IMR-90 (cell line): ENCODE results near the gene PACS1.

Experiments used
- CEBPB ChIP-seq: IDR thresholded peaks from 2 replicates; pipeline ENCODE4 v1.6.1; 2012; ENCODE audit warnings: low read depth, low read length, improper control_type of control experiment
- POLR2A ChIP-seq: IDR thresholded peaks from 2 replicates; pipeline ENCODE4 v1.6.1; 2012; ENCODE audit warnings: mild to moderate bottlenecking, low read depth, low read length
- RCOR1 ChIP-seq: IDR thresholded peaks from 2 replicates; pipeline ENCODE4 v1.6.1; 2012; ENCODE audit warnings: mild to moderate bottlenecking, low read length, improper control_type of control experiment; ENCODE audit not compliant: insufficient replicate concordance
- TF ChIP-seq, protein P1 (sequence below): conservative IDR thresholded peaks from 2 replicates; pipeline ENCODE4 v1.5.1; 2012; ENCODE audit warnings: mild to moderate bottlenecking, low read depth, low read length, improper control_type of control experiment
- TF ChIP-seq, protein P2 (sequence below): fragments of 150-350 bp; IDR thresholded peaks from 2 replicates; pipeline ENCODE4 v1.6.1; 2017; ENCODE audit warnings: mild to moderate bottlenecking, antibody characterized with exemption, low read length, low read depth

DNA sequence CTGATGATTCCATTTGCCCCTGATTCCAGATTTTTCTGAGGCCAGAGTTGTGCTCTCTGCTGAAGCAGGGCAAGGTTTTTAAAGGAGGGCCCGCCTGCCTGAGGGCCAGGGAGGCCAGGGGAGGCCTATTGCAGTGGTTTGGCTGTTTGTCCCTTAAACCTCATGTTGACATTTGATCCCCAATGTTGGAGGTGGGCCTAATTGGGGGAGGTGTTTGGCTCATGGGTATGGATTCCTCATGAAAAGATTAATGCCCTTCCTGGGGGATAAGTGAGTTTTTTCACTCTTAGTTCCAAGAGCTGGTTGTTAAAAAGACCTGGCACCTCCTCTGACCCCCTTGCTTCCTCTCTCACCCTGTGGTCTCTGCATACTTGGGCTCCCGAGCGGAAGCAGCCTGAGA is 30.3 kb upstream of the PACS1 start:
- TF ChIP-seq, protein P1, sequence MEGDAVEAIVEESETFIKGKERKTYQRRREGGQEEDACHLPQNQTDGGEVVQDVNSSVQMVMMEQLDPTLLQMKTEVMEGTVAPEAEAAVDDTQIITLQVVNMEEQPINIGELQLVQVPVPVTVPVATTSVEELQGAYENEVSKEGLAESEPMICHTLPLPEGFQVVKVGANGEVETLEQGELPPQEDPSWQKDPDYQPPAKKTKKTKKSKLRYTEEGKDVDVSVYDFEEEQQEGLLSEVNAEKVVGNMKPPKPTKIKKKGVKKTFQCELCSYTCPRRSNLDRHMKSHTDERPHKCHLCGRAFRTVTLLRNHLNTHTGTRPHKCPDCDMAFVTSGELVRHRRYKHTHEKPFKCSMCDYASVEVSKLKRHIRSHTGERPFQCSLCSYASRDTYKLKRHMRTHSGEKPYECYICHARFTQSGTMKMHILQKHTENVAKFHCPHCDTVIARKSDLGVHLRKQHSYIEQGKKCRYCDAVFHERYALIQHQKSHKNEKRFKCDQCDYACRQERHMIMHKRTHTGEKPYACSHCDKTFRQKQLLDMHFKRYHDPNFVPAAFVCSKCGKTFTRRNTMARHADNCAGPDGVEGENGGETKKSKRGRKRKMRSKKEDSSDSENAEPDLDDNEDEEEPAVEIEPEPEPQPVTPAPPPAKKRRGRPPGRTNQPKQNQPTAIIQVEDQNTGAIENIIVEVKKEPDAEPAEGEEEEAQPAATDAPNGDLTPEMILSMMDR: no peak
- TF ChIP-seq CEBPB: no peak
- no peak for TF ChIP-seq POLR2A
- TF ChIP-seq RCOR1: no peak
- TF ChIP-seq, protein P2, sequence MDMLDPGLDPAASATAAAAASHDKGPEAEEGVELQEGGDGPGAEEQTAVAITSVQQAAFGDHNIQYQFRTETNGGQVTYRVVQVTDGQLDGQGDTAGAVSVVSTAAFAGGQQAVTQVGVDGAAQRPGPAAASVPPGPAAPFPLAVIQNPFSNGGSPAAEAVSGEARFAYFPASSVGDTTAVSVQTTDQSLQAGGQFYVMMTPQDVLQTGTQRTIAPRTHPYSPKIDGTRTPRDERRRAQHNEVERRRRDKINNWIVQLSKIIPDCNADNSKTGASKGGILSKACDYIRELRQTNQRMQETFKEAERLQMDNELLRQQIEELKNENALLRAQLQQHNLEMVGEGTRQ: no peak
